Fibroblast of mammary gland (primary cell): Measurements from ENCODE around the gene MRPL27.

Experiments used
- DNase-seq: peaks from one replicate; pipeline ENCODE4 v3.0.0-alpha.2; 2010; ENCODE audit warnings: low read depth
- H3K4me3 ChIP-seq: 2 replicates; pipeline ENCODE4 v1.5.1; 2011; ENCODE audit warnings: low read depth, mild to moderate bottlenecking, low read length, moderate library complexity; ENCODE audit not compliant: control insufficient read depth
- CTCF ChIP-seq: conservative IDR thresholded peaks from 2 replicates; pipeline ENCODE4 v1.5.1; 2011; ENCODE audit warnings: low read depth, low read length, inconsistent platforms; ENCODE audit not compliant: control insufficient read depth, insufficient read depth

MRPL27 gene

GRCh38 chr17:50356418-50356817, 16.6 kb downstream of the MRPL27 start:
- TF ChIP-seq CTCF, result no peak
- DNase-seq, result no peak

GRCh38 chr17:50355701-50356341, 17.2 kb downstream of the MRPL27 start:
- no peak for DNase-seq
- no peak overlapping the region for H3K4me3 ChIP-seq
- no peak for TF ChIP-seq CTCF

More at GRCh38 chr17:50356418-50356817, 16.6 kb downstream of the MRPL27 start:
- no peak overlapping the region for H3K4me3 ChIP-seq

- no peak overlapping the region for H3K4me3 ChIP-seq
- no peak for TF ChIP-seq CTCF
- DNase-seq, result no peak
Measured at GRCh38 chr17:50355336-50355700, 17.7 kb downstream of the MRPL27 start.

GRCh38 chr17:50354776-50355175, 18.2 kb downstream of the MRPL27 start:
- DNase-seq, result no peak
- H3K4me3 ChIP-seq, result no peak overlapping the region
- TF ChIP-seq CTCF, result no peak

- DNase-seq, result no peak
- no peak for TF ChIP-seq CTCF
- no peak overlapping the region for H3K4me3 ChIP-seq
Measured at GRCh38 chr17:50354198-50354597, 18.8 kb downstream of the MRPL27 start.

- H3K4me3 ChIP-seq, result no peak overlapping the region
- TF ChIP-seq CTCF, result no peak
- no peak for DNase-seq
Measured at GRCh38 chr17:50353600-50354195, 19.3 kb downstream of the MRPL27 start.
